Measurements from ENCODE around the gene SNX9. TPM values are rescaled to one million over a fixed set of nuclear protein-coding genes. Genes with fewer than 3 reads are reported as not detected.
A peak's percentile ranks its signal among the peaks of the same experiment; 100 is the strongest.

SNX9 gene
- total RNA-seq, 1 experiment from 2014 or later: 31.3 TPM

DNA sequence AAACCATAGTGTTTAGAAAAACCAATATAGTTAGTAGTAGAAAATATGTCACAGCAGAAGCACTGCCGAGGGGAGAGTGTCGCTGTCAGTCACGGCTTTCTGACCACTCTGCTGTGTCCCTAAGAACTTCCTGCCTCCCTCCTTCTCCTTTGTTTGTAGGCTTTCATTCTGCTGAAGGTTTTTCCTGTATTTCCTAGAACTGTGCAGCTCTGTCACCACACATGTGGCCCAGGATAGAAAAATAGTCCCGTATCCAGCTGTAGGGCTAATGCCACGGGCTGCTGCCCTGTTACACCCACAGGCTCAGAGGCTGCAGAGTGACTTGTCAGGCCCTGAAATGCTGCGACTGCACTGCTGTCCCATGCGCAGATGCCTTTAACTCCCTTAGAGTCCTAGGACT is 106.0 kb downstream of the SNX9 start:
- Histone ChIP-seq H2BK120ac (ENCODE audit: low read depth, low read length, poor library complexity, severe bottlenecking) (no peak overlapping the region), H3K4me1 (ENCODE audit: insufficient read depth, low read length) (peaks cover 4% of the 10 kb centered on the region), H3K14ac (ENCODE audit: insufficient read depth, low read length) (no peak overlapping the region), H3T11ph (ENCODE audit: low read length) (no peak overlapping the region), H2BK12ac (ENCODE audit: insufficient read length, low read depth, low read length) (no peak overlapping the region), H4K5ac (ENCODE audit: insufficient read length, low read depth, low read length) (no peak overlapping the region), H3K23me2 (ENCODE audit: insufficient read length, low read depth, low read length, poor library complexity, severe bottlenecking) (no peaks in the 10 kb centered on the region), H3K27ac (ENCODE audit: insufficient read length, low read depth, low read length) (no peak overlapping the region), H3K23ac (ENCODE audit: insufficient read length, low read depth, low read length) (no peak overlapping the region), H2BK15ac (ENCODE audit: low read depth, low read length) (no peak overlapping the region), H4K8ac (replicated peaks; ENCODE audit: insufficient read length, low read depth, low read length) (no peak overlapping the region), H3K4me2 (ENCODE audit: insufficient read depth, insufficient read length, low read length) (no peak overlapping the region), H3K56ac (ENCODE audit: insufficient read length, low read depth, low read length) (no peak overlapping the region), H2AFZ (ENCODE audit: low read length) (no peak overlapping the region), H3K4ac (ENCODE audit: low read depth, low read length) (no peak overlapping the region), H3K9me3 (ENCODE audit: control insufficient read depth, low read depth, low read length) (no peaks in the 10 kb centered on the region), H3K27me3 (ENCODE audit: insufficient read depth, low read length) (no peaks in the 10 kb centered on the region), H3K18ac (ENCODE audit: insufficient read length, low read depth, low read length) (no peak overlapping the region), H2BK5ac (ENCODE audit: insufficient read length, low read length) (no peak overlapping the region), H3K79me1 (ENCODE audit: insufficient read depth, low read depth, low read length, poor library complexity, severe bottlenecking) (no peaks in the 10 kb centered on the region), H4K91ac (ENCODE audit: insufficient read length, low read depth, low read length) (no peak overlapping the region), H3K9ac (ENCODE audit: extremely low read depth, insufficient read length, low read length) (no peak overlapping the region), H2AK5ac (ENCODE audit: insufficient read length, low read length) (no peak overlapping the region), H4K20me1 (ENCODE audit: control insufficient read depth, insufficient read depth, insufficient read length) (no peaks in the 10 kb centered on the region), H3K79me2 (ENCODE audit: insufficient read depth, low read length) (no peaks in the 10 kb centered on the region), H2BK20ac (ENCODE audit: low read depth, low read length, poor library complexity, severe bottlenecking) (no peak overlapping the region)
- no peaks in the 10 kb centered on the region for H3K9me3 Mint-ChIP-seq
- DNase-seq: no peak
- WGBS (ENCODE audit: extremely low coverage, insufficient read length, low lambda C conversion rate): no CpG with 5 or more reads among the region's 7 CpGs
- no peak overlapping the region for H3K4me3 Mint-ChIP-seq
- H3K27ac Mint-ChIP-seq: peak overlapping the region in 2 of 3 experiments; percentile 82 to 89; a peak in 4 of 7 replicates
- H3K4me1 Mint-ChIP-seq: peaks cover 41 to 42% of the 10 kb centered on the region in 2 experiments
- no peaks in the 10 kb centered on the region for H3K27me3 Mint-ChIP-seq (ENCODE audit: low read depth)
- TF ChIP-seq, protein P1, sequence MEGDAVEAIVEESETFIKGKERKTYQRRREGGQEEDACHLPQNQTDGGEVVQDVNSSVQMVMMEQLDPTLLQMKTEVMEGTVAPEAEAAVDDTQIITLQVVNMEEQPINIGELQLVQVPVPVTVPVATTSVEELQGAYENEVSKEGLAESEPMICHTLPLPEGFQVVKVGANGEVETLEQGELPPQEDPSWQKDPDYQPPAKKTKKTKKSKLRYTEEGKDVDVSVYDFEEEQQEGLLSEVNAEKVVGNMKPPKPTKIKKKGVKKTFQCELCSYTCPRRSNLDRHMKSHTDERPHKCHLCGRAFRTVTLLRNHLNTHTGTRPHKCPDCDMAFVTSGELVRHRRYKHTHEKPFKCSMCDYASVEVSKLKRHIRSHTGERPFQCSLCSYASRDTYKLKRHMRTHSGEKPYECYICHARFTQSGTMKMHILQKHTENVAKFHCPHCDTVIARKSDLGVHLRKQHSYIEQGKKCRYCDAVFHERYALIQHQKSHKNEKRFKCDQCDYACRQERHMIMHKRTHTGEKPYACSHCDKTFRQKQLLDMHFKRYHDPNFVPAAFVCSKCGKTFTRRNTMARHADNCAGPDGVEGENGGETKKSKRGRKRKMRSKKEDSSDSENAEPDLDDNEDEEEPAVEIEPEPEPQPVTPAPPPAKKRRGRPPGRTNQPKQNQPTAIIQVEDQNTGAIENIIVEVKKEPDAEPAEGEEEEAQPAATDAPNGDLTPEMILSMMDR (conservative IDR thresholded peaks at IDR 0.05): no peak
- peaks cover 9 to 79% (median 69%) of the 10 kb centered on the region in 3 experiments; a peak in 6 of 7 replicates for H3K36me3 Mint-ChIP-seq (ENCODE audit: insufficient read depth in 1 of 3, low read depth in 3 of 3)

Measured in H9 (cell line).